ENCODE data around the gene SLC7A1. TPM values are rescaled to one million over a fixed set of nuclear protein-coding genes. Genes with fewer than 3 reads are reported as not detected.

Gene SLC7A1
- total RNA-seq, 2 donors from 2014 or later = 19.1 to 35.3 TPM

GRCh38 chr13:29501674-29502073 lies 93.8 kb downstream of the SLC7A1 start:
- no peaks in the 10 kb centered on the region for H3K4me1 ChIP-seq (replicated peaks)
- no peak overlapping the region for H3K4me3 ChIP-seq
- TF ChIP-seq POLR2A (IDR thresholded peaks at IDR 0.05) (no peak), CTCF (IDR thresholded peaks at IDR 0.05) (no peak), POLR2AphosphoS5 (IDR thresholded peaks at IDR 0.05) (no peak)
- H3K9me3 ChIP-seq = no peaks in the 10 kb centered on the region
- DNase-seq (ENCODE audit: low spot score) = no peak
- no peaks in the 10 kb centered on the region for H3K36me3 ChIP-seq
- intact Hi-C loops (cut with DNase I) = no loop called here
- no peaks in the 10 kb centered on the region for H3K27me3 ChIP-seq (replicated peaks; ENCODE audit: insufficient read depth)
- WGBS = 95% methylated on average over 4 of the region's 4 CpGs
- no peak overlapping the region for H3K27ac ChIP-seq

GRCh38 chr13:29500386-29500785 lies 95.1 kb downstream of the SLC7A1 start:
- no peak overlapping the region for H3K4me3 ChIP-seq
- intact Hi-C loops (cut with DNase I) = no loop called here
- no peak for TF ChIP-seq CTCF (IDR thresholded peaks at IDR 0.05)
- no peak for TF ChIP-seq POLR2AphosphoS5 (IDR thresholded peaks at IDR 0.05)
- no peak for TF ChIP-seq POLR2A (IDR thresholded peaks at IDR 0.05)
- H3K27me3 ChIP-seq (replicated peaks; ENCODE audit: insufficient read depth) = no peaks in the 10 kb centered on the region
- no peaks in the 10 kb centered on the region for H3K36me3 ChIP-seq
- no peaks in the 10 kb centered on the region for H3K4me1 ChIP-seq (replicated peaks)
- WGBS = 91% methylated on average over 7 of the region's 7 CpGs
- H3K27ac ChIP-seq = no peak overlapping the region
- H3K9me3 ChIP-seq = no peaks in the 10 kb centered on the region
- DNase-seq (ENCODE audit: low spot score) = no peak

GRCh38 chr13:29499506-29500165 lies 95.9 kb downstream of the SLC7A1 start:
- no peak overlapping the region for H3K4me3 ChIP-seq
- no peaks in the 10 kb centered on the region for H3K36me3 ChIP-seq
- H3K27ac ChIP-seq = no peak overlapping the region
- no peaks in the 10 kb centered on the region for H3K27me3 ChIP-seq (replicated peaks; ENCODE audit: insufficient read depth)
- no peak for DNase-seq (ENCODE audit: low spot score)
- WGBS = 86% methylated on average over 7 of the region's 7 CpGs
- intact Hi-C loops (cut with DNase I) = no loop called here
- no peak for TF ChIP-seq POLR2AphosphoS5 (IDR thresholded peaks at IDR 0.05)
- TF ChIP-seq CTCF (IDR thresholded peaks at IDR 0.05) = no peak
- TF ChIP-seq POLR2A (IDR thresholded peaks at IDR 0.05) = no peak
- H3K9me3 ChIP-seq = no peaks in the 10 kb centered on the region
- H3K4me1 ChIP-seq (replicated peaks) = no peaks in the 10 kb centered on the region

- Histone ChIP-seq H3K36me3 (no peaks in the 10 kb centered on the region), H3K27me3 (replicated peaks; ENCODE audit: insufficient read depth) (no peaks in the 10 kb centered on the region), H3K9me3 (no peaks in the 10 kb centered on the region), H3K4me1 (replicated peaks) (no peaks in the 10 kb centered on the region), H3K27ac (no peak overlapping the region), H3K4me3 (no peak overlapping the region)
- DNase-seq (ENCODE audit: low spot score) = no peak
- TF ChIP-seq POLR2AphosphoS5 (IDR thresholded peaks at IDR 0.05) (no peak), CTCF (IDR thresholded peaks at IDR 0.05) (no peak), POLR2A (IDR thresholded peaks at IDR 0.05) (no peak)
- intact Hi-C loops (cut with DNase I) = no loop called here
- 90% methylated on average over 13 of the region's 13 CpGs for WGBS
Measured at GRCh38 chr13:29498426-29499040, 97.0 kb downstream of the SLC7A1 start.

GRCh38 chr13:29497137-29497654 lies 98.3 kb downstream of the SLC7A1 start:
- Histone ChIP-seq H3K27me3 (replicated peaks; ENCODE audit: insufficient read depth) (no peaks in the 10 kb centered on the region), H3K9me3 (no peaks in the 10 kb centered on the region), H3K27ac (no peak overlapping the region), H3K4me1 (replicated peaks) (no peaks in the 10 kb centered on the region), H3K4me3 (no peak overlapping the region), H3K36me3 (no peaks in the 10 kb centered on the region)
- DNase-seq (ENCODE audit: low spot score) = no peak
- intact Hi-C loops (cut with DNase I) = no loop called here
- TF ChIP-seq POLR2A (IDR thresholded peaks at IDR 0.05) = no peak
- no peak for TF ChIP-seq CTCF (IDR thresholded peaks at IDR 0.05)
- TF ChIP-seq POLR2AphosphoS5 (IDR thresholded peaks at IDR 0.05) = no peak
- 53% methylated on average over 12 of the region's 15 CpGs for WGBS
